ENCODE data around the gene RABGAP1. TPM values are rescaled to one million over a fixed set of nuclear protein-coding genes. Genes with fewer than 3 reads are reported as not detected.

Gene RABGAP1
- total RNA-seq, 1 donor from 2014 or later: 55.8 TPM

- peaks cover 12 to 19% (median 13%) of the 10 kb centered on the region in 3 donors for H3K4me1 ChIP-seq (ENCODE audit: control insufficient read depth in 3 of 3, insufficient read depth in 3 of 3, low read length in 3 of 3)
- peak overlapping the region in 1 of 3 donors; percentile 25 for H3K9ac ChIP-seq (ENCODE audit: low read depth in 1 of 3, low read length in 3 of 3)
- H3K36me3 ChIP-seq (ENCODE audit: control insufficient read depth in 3 of 3, insufficient read depth in 3 of 3, low read length in 3 of 3): peaks cover 19 to 31% (median 22%) of the 10 kb centered on the region in 3 donors
- no peaks in the 10 kb centered on the region for H3K9me3 ChIP-seq (ENCODE audit: control insufficient read depth in 3 of 3, low read length in 3 of 3)
- H3K4me3 ChIP-seq (ENCODE audit: low read length in 3 of 3): no peak overlapping the region
- no peak overlapping the region for H3K27ac ChIP-seq (ENCODE audit: low read depth, low read length)
- H3K27me3 ChIP-seq (ENCODE audit: control insufficient read depth in 3 of 3, insufficient read depth in 3 of 3, low read length in 3 of 3): no peaks in the 10 kb centered on the region
Measured at GRCh38 chr9:123111427-123112014, 170.7 kb downstream of the RABGAP1 start.

- no peaks in the 10 kb centered on the region for H3K9me3 ChIP-seq (ENCODE audit: control insufficient read depth in 3 of 3, low read length in 3 of 3)
- peak overlapping the region in 1 of 3 donors; percentile 13 for H3K4me3 ChIP-seq (ENCODE audit: low read length in 3 of 3)
- H3K27me3 ChIP-seq (ENCODE audit: control insufficient read depth in 3 of 3, insufficient read depth in 3 of 3, low read length in 3 of 3): no peaks in the 10 kb centered on the region
- peaks cover 12 to 19% (median 13%) of the 10 kb centered on the region in 3 donors for H3K4me1 ChIP-seq (ENCODE audit: control insufficient read depth in 3 of 3, insufficient read depth in 3 of 3, low read length in 3 of 3)
- H3K27ac ChIP-seq (ENCODE audit: low read depth, low read length): no peak overlapping the region
- H3K36me3 ChIP-seq (ENCODE audit: control insufficient read depth in 3 of 3, insufficient read depth in 3 of 3, low read length in 3 of 3): peaks cover 14 to 26% (median 18%) of the 10 kb centered on the region in 3 donors
- peak overlapping the region in 1 of 3 donors; percentile 25 for H3K9ac ChIP-seq (ENCODE audit: low read depth in 1 of 3, low read length in 3 of 3)
Measured at GRCh38 chr9:123112015-123112975, 171.5 kb downstream of the RABGAP1 start.

GRCh38 chr9:123113185-123113584 lies 172.4 kb downstream of the RABGAP1 start:
- peaks cover 9 to 17% (median 11%) of the 10 kb centered on the region in 3 donors for H3K36me3 ChIP-seq (ENCODE audit: control insufficient read depth in 3 of 3, insufficient read depth in 3 of 3, low read length in 3 of 3)
- no peak overlapping the region for H3K9ac ChIP-seq (ENCODE audit: low read depth in 1 of 3, low read length in 3 of 3)
- no peak overlapping the region for H3K27ac ChIP-seq (ENCODE audit: low read depth, low read length)
- H3K27me3 ChIP-seq (ENCODE audit: control insufficient read depth in 3 of 3, insufficient read depth in 3 of 3, low read length in 3 of 3): no peaks in the 10 kb centered on the region
- H3K9me3 ChIP-seq (ENCODE audit: control insufficient read depth in 3 of 3, low read length in 3 of 3): no peaks in the 10 kb centered on the region
- no peak overlapping the region for H3K4me3 ChIP-seq (ENCODE audit: low read length in 3 of 3)
- H3K4me1 ChIP-seq (ENCODE audit: control insufficient read depth in 3 of 3, insufficient read depth in 3 of 3, low read length in 3 of 3): peaks cover 13 to 19% (median 14%) of the 10 kb centered on the region in 3 donors

GRCh38 chr9:123115146-123115913 lies 174.5 kb downstream of the RABGAP1 start:
- H3K27ac ChIP-seq (ENCODE audit: low read depth, low read length): no peak overlapping the region
- H3K9me3 ChIP-seq (ENCODE audit: control insufficient read depth in 3 of 3, low read length in 3 of 3): no peaks in the 10 kb centered on the region
- peaks cover 0 to 2% (median 0%) of the 10 kb centered on the region in 3 donors for H3K36me3 ChIP-seq (ENCODE audit: control insufficient read depth in 3 of 3, insufficient read depth in 3 of 3, low read length in 3 of 3)
- H3K4me1 ChIP-seq (ENCODE audit: control insufficient read depth in 3 of 3, insufficient read depth in 3 of 3, low read length in 3 of 3): peaks cover 21 to 29% (median 25%) of the 10 kb centered on the region in 3 donors
- no peaks in the 10 kb centered on the region for H3K27me3 ChIP-seq (ENCODE audit: control insufficient read depth in 3 of 3, insufficient read depth in 3 of 3, low read length in 3 of 3)
- H3K4me3 ChIP-seq (ENCODE audit: low read length in 3 of 3): no peak overlapping the region
- H3K9ac ChIP-seq (ENCODE audit: low read depth in 1 of 3, low read length in 3 of 3): no peak overlapping the region

- H3K4me3 ChIP-seq (ENCODE audit: low read length in 3 of 3): no peak overlapping the region
- H3K9ac ChIP-seq (ENCODE audit: low read depth in 1 of 3, low read length in 3 of 3): no peak overlapping the region
- peaks cover 19 to 27% (median 25%) of the 10 kb centered on the region in 3 donors for H3K4me1 ChIP-seq (ENCODE audit: control insufficient read depth in 3 of 3, insufficient read depth in 3 of 3, low read length in 3 of 3)
- no peaks in the 10 kb centered on the region for H3K9me3 ChIP-seq (ENCODE audit: control insufficient read depth in 3 of 3, low read length in 3 of 3)
- H3K27me3 ChIP-seq (ENCODE audit: control insufficient read depth in 3 of 3, insufficient read depth in 3 of 3, low read length in 3 of 3): no peaks in the 10 kb centered on the region
- H3K27ac ChIP-seq (ENCODE audit: low read depth, low read length): no peak overlapping the region
- peaks cover 0 to 2% (median 0%) of the 10 kb centered on the region in 3 donors for H3K36me3 ChIP-seq (ENCODE audit: control insufficient read depth in 3 of 3, insufficient read depth in 3 of 3, low read length in 3 of 3)
Measured at GRCh38 chr9:123116036-123116435, 175.2 kb downstream of the RABGAP1 start.

GRCh38 chr9:123119566-123119965 lies 178.7 kb downstream of the RABGAP1 start:
- Histone ChIP-seq H3K36me3 (ENCODE audit: control insufficient read depth in 3 of 3, insufficient read depth in 3 of 3, low read length in 3 of 3) (no peaks in the 10 kb centered on the region), H3K9ac (ENCODE audit: low read depth in 1 of 3, low read length in 3 of 3) (no peak overlapping the region), H3K4me1 (ENCODE audit: control insufficient read depth in 3 of 3, insufficient read depth in 3 of 3, low read length in 3 of 3) (peaks cover 9 to 16% (median 16%) of the 10 kb centered on the region in 3 donors), H3K27me3 (ENCODE audit: control insufficient read depth in 3 of 3, insufficient read depth in 3 of 3, low read length in 3 of 3) (no peaks in the 10 kb centered on the region), H3K27ac (ENCODE audit: low read depth, low read length) (no peak overlapping the region), H3K4me3 (ENCODE audit: low read length in 3 of 3) (peak overlapping the region; percentile 6 to 41 (median 27)), H3K9me3 (ENCODE audit: control insufficient read depth in 3 of 3, low read length in 3 of 3) (no peaks in the 10 kb centered on the region)

- no peaks in the 10 kb centered on the region for H3K9me3 ChIP-seq (ENCODE audit: control insufficient read depth in 3 of 3, low read length in 3 of 3)
- H3K4me3 ChIP-seq (ENCODE audit: low read length in 3 of 3): peak overlapping the region in 2 of 3 donors; percentile 27 to 41
- no peaks in the 10 kb centered on the region for H3K36me3 ChIP-seq (ENCODE audit: control insufficient read depth in 3 of 3, insufficient read depth in 3 of 3, low read length in 3 of 3)
- H3K4me1 ChIP-seq (ENCODE audit: control insufficient read depth in 3 of 3, insufficient read depth in 3 of 3, low read length in 3 of 3): peaks cover 9 to 16% (median 13%) of the 10 kb centered on the region in 3 donors
- no peaks in the 10 kb centered on the region for H3K27me3 ChIP-seq (ENCODE audit: control insufficient read depth in 3 of 3, insufficient read depth in 3 of 3, low read length in 3 of 3)
- H3K27ac ChIP-seq (ENCODE audit: low read depth, low read length): no peak overlapping the region
- no peak overlapping the region for H3K9ac ChIP-seq (ENCODE audit: low read depth in 1 of 3, low read length in 3 of 3)
Measured at GRCh38 chr9:123120131-123120530, 179.3 kb downstream of the RABGAP1 start.

- Histone ChIP-seq H3K9ac (ENCODE audit: low read depth in 1 of 3, low read length in 3 of 3) (no peak overlapping the region), H3K27ac (ENCODE audit: low read depth, low read length) (no peak overlapping the region), H3K4me1 (ENCODE audit: control insufficient read depth in 3 of 3, insufficient read depth in 3 of 3, low read length in 3 of 3) (peaks cover 9 to 11% (median 10%) of the 10 kb centered on the region in 3 donors), H3K4me3 (ENCODE audit: low read length in 3 of 3) (no peak overlapping the region), H3K36me3 (ENCODE audit: control insufficient read depth in 3 of 3, insufficient read depth in 3 of 3, low read length in 3 of 3) (no peaks in the 10 kb centered on the region), H3K9me3 (ENCODE audit: control insufficient read depth in 3 of 3, low read length in 3 of 3) (no peaks in the 10 kb centered on the region), H3K27me3 (ENCODE audit: control insufficient read depth in 3 of 3, insufficient read depth in 3 of 3, low read length in 3 of 3) (no peaks in the 10 kb centered on the region)
Measured at GRCh38 chr9:123120953-123121352, 180.1 kb downstream of the RABGAP1 start.

- Histone ChIP-seq H3K27ac (ENCODE audit: low read depth, low read length) (no peak overlapping the region), H3K9ac (ENCODE audit: low read depth in 1 of 3, low read length in 3 of 3) (no peak overlapping the region), H3K9me3 (ENCODE audit: control insufficient read depth in 3 of 3, low read length in 3 of 3) (no peaks in the 10 kb centered on the region), H3K27me3 (ENCODE audit: control insufficient read depth in 3 of 3, insufficient read depth in 3 of 3, low read length in 3 of 3) (no peaks in the 10 kb centered on the region), H3K4me3 (ENCODE audit: low read length in 3 of 3) (no peak overlapping the region), H3K4me1 (ENCODE audit: control insufficient read depth in 3 of 3, insufficient read depth in 3 of 3, low read length in 3 of 3) (peaks cover 9 to 11% (median 10%) of the 10 kb centered on the region in 3 donors), H3K36me3 (ENCODE audit: control insufficient read depth in 3 of 3, insufficient read depth in 3 of 3, low read length in 3 of 3) (no peaks in the 10 kb centered on the region)
Measured at GRCh38 chr9:123121457-123121856, 180.6 kb downstream of the RABGAP1 start.
